NCI-H2107 treated with DMSO at 0.1 percent for 48 hours (cell line): ENCODE results near the gene DUSP16.
A peak's percentile ranks its signal among the peaks of the same experiment; 100 is the strongest.
"Not testable (repeated sequence)": the region's sequence is repeated elsewhere in the genome, so short reads cannot be mapped to it uniquely, and the experiment has no call there.

ENCODE experiments used
- DNase-seq: peaks from one replicate; lab custom pipeline; 2025; ENCODE audit not compliant: unreplicated experiment; lab: John Stamatoyannopoulos, UW

Gene DUSP16

GRCh38 chr12:12471982-12472961 is 90.4 kb downstream of the DUSP16 start:
- not testable (repeated sequence) for DNase-seq

GRCh38 chr12:12470751-12471306 is 91.8 kb downstream of the DUSP16 start:
- DNase-seq = no peak

- no peak for DNase-seq
Observed at GRCh38 chr12:12469386-12469785, 93.3 kb downstream of the DUSP16 start.

GRCh38 chr12:12468575-12468974 is 94.1 kb downstream of the DUSP16 start:
- DNase-seq = no peak

GRCh38 chr12:12467688-12468261 is 94.9 kb downstream of the DUSP16 start:
- peak; percentile 60 for DNase-seq

- peak; percentile 60 for DNase-seq
Observed at GRCh38 chr12:12467264-12467663, 95.4 kb downstream of the DUSP16 start.

- DNase-seq = no peak
Observed at GRCh38 chr12:12466157-12466556, 96.5 kb downstream of the DUSP16 start.

- no peak for DNase-seq
Observed at GRCh38 chr12:12465522-12465921, 97.1 kb downstream of the DUSP16 start.

GRCh38 chr12:12461923-12462315 is 100.7 kb downstream of the DUSP16 start:
- DNase-seq = no peak

GRCh38 chr12:12460935-12461922 is 101.4 kb downstream of the DUSP16 start:
- DNase-seq = peak; percentile 25

GRCh38 chr12:12456637-12457036 is 106.0 kb downstream of the DUSP16 start:
- no peak for DNase-seq

- no peak for DNase-seq
Observed at GRCh38 chr12:12454315-12454714, 108.3 kb downstream of the DUSP16 start.

GRCh38 chr12:12453635-12454034 is 109.0 kb downstream of the DUSP16 start:
- no peak for DNase-seq

- no peak for DNase-seq
Observed at GRCh38 chr12:12452326-12452902, 110.2 kb downstream of the DUSP16 start.

- no peak for DNase-seq
Observed at GRCh38 chr12:12451098-12451497, 111.6 kb downstream of the DUSP16 start.

GRCh38 chr12:12450043-12450471 is 112.6 kb downstream of the DUSP16 start:
- no peak for DNase-seq

- no peak for DNase-seq
Observed at GRCh38 chr12:12449533-12450025, 113.1 kb downstream of the DUSP16 start.

- no peak for DNase-seq
Observed at GRCh38 chr12:12447837-12448236, 114.8 kb downstream of the DUSP16 start.

GRCh38 chr12:12447236-12447635 is 115.4 kb downstream of the DUSP16 start:
- no peak for DNase-seq

- DNase-seq = no peak
Observed at GRCh38 chr12:12446786-12447185, 115.9 kb downstream of the DUSP16 start.
